SK-N-MC (cell line): Measurements from ENCODE around the gene TBC1D22B.

Experiments
- DNase-seq: peaks from one replicate; pipeline ENCODE4 v3.0.0-alpha.2; 2011; ENCODE audit warnings: low read depth, low spot score
- H3K27ac ChIP-seq: fragments of 200-600 bp; sonication (generic); 2 replicates; pipeline ENCODE4 v1.5.1; 2016; ENCODE audit warnings: mixed run types
- H3K36me3 ChIP-seq: fragments of 200-600 bp; sonication (generic); 2 replicates; pipeline ENCODE4 v1.6.1; 2017; ENCODE audit warnings: antibody characterized with exemption, low read length, mixed read lengths; ENCODE audit not compliant: insufficient read depth
- H3K4me3 ChIP-seq: fragments of 200-600 bp; sonication (generic); 2 replicates; pipeline ENCODE4 v1.5.1; 2016
- H3K9ac ChIP-seq: fragments of 200-600 bp; sonication (generic); 2 replicates; pipeline ENCODE4 v1.8.0; 2017; ENCODE audit warnings: mixed run types, mixed read lengths; ENCODE audit not compliant: insufficient read length
- H3K9me3 ChIP-seq: fragments of 200-600 bp; sonication (generic); 2 replicates; pipeline ENCODE4 v1.6.1; 2017; ENCODE audit warnings: low read depth, mild to moderate bottlenecking, antibody characterized with exemption, low read length, moderate library complexity, mixed read lengths
- EZH2 ChIP-seq: fragments of 200-600 bp; sonication (generic); IDR thresholded peaks from one replicate; pipeline ENCODE4 v1.6.1; 2017; ENCODE audit warnings: antibody characterized with exemption
- FOXP2 ChIP-seq: optimal IDR thresholded peaks from 2 replicates; pipeline ENCODE3; 2011; ENCODE audit warnings: mild to moderate bottlenecking, moderate library complexity; ENCODE audit not compliant: insufficient read depth; ENCODE audit errors: extremely low read length, control extremely low read depth
- POLR2AphosphoS5 ChIP-seq: IDR thresholded peaks from 2 replicates; pipeline ENCODE4 v1.6.1; 2012; ENCODE audit warnings: mild to moderate bottlenecking, low read depth, low read length, borderline replicate concordance

Gene TBC1D22B

DNA sequence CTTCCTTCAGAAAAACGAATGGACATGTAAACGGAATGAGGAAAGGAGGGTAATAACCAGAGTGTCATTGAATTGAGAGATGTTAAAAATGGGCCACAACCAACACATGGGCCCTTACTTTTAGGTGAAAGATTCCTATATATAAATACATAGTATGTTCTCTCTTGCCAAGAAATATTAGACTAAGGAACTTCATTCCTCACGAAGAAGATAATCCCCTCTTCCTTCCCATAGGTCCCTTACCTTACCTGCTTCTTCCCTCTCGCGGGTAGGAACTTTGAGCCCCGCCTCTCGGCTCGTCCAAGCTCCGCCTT, 295 bp upstream of the TBC1D22B start:
- no peak for DNase-seq
- no peaks in the 10 kb centered on the region for H3K9me3 ChIP-seq
- H3K36me3 ChIP-seq, result no peaks in the 10 kb centered on the region; the same call in 1 of the 2 replicates
- H3K9ac ChIP-seq, result no peak overlapping the region
- peak overlapping the region; percentile 95 for H3K4me3 ChIP-seq
- no peak for TF ChIP-seq EZH2
- TF ChIP-seq POLR2AphosphoS5, result no peak
- TF ChIP-seq FOXP2, result no peak
- no peak overlapping the region for H3K27ac ChIP-seq

DNA sequence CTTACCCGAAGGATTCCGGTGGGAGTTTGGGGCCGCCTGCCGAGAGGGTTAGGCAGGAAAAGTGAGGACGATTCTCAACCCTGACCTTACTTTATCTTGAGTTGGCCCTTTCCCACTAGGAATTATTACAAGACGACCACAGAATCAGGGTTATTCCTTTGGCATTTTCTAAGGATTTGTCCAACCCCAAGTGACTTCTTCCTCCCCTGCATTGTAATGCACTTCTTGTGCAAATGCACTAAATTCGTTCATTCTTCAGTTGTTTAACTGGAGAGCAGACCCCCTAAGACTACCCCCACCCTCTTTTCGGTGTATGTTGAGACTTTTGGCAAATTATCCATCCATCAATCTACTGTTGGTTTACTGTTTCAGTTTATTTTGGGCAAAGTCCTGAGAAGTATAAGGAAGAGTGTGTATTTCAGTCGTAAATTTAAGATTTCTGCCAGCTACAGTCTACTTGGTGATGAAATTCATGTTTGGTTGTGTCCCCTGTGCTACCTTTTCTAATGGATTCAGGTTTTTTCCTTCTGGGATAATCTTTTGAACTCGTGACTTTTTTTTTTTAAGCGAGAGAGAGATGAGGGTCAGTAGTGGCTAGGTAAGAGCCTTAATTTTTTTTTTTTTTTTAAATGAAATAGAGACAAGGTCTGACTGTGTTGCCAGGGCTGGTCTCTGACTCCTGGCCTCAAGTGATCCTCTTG, 983 bp downstream of the TBC1D22B start:
- no peak for DNase-seq
- H3K36me3 ChIP-seq, result no peaks in the 10 kb centered on the region; the same call in 1 of the 2 replicates
- peak overlapping the region; percentile 95 for H3K4me3 ChIP-seq
- H3K9me3 ChIP-seq, result no peaks in the 10 kb centered on the region
- no peak overlapping the region for H3K27ac ChIP-seq
- TF ChIP-seq FOXP2 (no peak), EZH2 (no peak), POLR2AphosphoS5 (no peak)
- H3K9ac ChIP-seq, result peak overlapping the region; percentile 92

DNA sequence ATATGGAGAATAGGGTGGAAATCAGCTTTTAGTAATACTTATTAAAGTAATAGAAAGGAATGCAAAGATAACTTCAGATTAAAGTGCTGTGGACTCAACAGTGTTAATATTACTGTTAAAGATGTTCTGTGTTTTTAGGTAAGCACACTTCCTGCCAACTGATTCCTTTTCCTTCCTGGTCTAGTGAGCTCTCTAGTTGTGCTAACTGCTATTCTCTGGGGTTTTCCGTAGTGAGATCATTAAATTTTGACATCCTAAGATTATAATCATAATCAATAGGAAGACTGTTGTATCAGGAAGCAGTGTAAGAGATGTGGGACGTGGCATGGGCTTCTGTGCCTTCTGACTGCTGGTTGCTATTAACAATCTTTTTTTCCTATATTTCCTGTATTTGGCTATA, 1.6 kb downstream of the TBC1D22B start:
- no peaks in the 10 kb centered on the region; the same call in 1 of the 2 replicates for H3K36me3 ChIP-seq
- no peak overlapping the region for H3K9ac ChIP-seq
- no peak overlapping the region for H3K27ac ChIP-seq
- DNase-seq, result no peak
- no peaks in the 10 kb centered on the region for H3K9me3 ChIP-seq
- no peak for TF ChIP-seq POLR2AphosphoS5
- no peak for TF ChIP-seq FOXP2
- no peak for TF ChIP-seq EZH2
- H3K4me3 ChIP-seq, result peak overlapping the region; percentile 14; the same call in 1 of the 2 replicates

DNA sequence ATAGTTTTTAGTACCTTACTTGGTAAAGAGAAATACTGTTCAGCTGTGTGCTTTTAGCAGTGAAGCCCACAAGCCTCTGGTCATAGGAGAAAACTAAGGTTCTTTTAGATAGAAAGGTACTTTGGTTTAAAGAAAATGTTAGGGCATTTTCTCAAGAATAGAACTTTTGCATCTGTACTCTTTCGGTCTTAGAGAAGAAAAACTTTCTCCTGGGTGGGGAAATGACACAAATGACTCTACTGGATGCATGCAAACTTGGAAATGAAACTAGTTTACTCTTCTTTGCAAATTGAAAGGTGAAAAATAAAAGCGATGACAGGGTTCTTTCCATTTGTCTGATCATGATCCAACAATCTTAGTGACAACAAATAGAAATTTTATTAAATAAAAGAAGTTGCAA, 2.5 kb downstream of the TBC1D22B start:
- Histone ChIP-seq H3K9me3 (no peaks in the 10 kb centered on the region), H3K27ac (no peak overlapping the region), H3K9ac (no peak overlapping the region), H3K4me3 (no peak overlapping the region), H3K36me3 (no peaks in the 10 kb centered on the region; the same call in 1 of the 2 replicates)
- TF ChIP-seq EZH2 (no peak), POLR2AphosphoS5 (no peak), FOXP2 (no peak)
- DNase-seq, result no peak

DNA sequence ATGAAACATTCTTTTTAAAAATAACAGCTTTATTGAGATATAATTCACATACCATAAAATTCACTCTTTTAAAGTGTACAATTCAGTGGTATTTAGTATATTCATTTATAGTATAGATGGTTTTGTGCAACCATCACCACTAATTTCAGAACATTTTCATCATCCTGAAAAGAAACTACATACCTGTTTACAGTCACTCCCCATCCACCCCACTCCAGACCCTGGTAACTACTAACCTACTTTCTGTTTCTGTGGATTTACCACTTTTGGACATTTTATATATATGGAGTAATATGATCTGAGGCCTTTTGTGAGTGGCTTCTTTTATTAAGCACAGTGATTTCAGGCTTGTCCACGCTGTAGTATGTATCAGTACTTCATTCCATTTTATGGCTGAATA, 2.9 kb downstream of the TBC1D22B start:
- no peaks in the 10 kb centered on the region; the same call in 1 of the 2 replicates for H3K36me3 ChIP-seq
- no peak overlapping the region for H3K27ac ChIP-seq
- no peaks in the 10 kb centered on the region for H3K9me3 ChIP-seq
- no peak for TF ChIP-seq FOXP2
- no peak for TF ChIP-seq EZH2
- no peak for TF ChIP-seq POLR2AphosphoS5
- H3K9ac ChIP-seq, result no peak overlapping the region
- no peak for DNase-seq
- H3K4me3 ChIP-seq, result no peak overlapping the region

DNA sequence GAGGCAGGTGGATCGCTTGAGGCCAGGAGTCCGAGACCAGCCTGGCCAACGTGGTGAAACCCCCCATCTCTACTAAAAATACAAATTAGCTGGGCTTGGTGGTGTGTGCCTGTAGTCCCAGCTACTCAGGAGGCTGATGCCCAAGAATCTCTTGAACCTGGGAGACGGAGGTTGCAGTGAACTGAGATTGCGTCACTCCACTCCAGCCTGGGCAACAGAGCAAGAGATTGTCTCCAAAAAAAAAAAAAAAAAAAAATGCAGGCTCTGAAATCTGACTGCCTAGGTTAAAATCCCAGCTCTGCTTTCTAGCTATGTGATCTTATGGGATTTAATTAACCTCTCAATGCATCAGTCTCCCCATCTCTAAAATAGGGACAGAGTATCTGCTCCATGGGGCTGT, 3.6 kb downstream of the TBC1D22B start:
- Histone ChIP-seq H3K4me3 (no peak overlapping the region), H3K9ac (no peak overlapping the region), H3K27ac (no peak overlapping the region), H3K9me3 (no peaks in the 10 kb centered on the region), H3K36me3 (no peaks in the 10 kb centered on the region; the same call in 1 of the 2 replicates)
- TF ChIP-seq EZH2, result no peak
- no peak for TF ChIP-seq FOXP2
- no peak for TF ChIP-seq POLR2AphosphoS5
- DNase-seq, result no peak

DNA sequence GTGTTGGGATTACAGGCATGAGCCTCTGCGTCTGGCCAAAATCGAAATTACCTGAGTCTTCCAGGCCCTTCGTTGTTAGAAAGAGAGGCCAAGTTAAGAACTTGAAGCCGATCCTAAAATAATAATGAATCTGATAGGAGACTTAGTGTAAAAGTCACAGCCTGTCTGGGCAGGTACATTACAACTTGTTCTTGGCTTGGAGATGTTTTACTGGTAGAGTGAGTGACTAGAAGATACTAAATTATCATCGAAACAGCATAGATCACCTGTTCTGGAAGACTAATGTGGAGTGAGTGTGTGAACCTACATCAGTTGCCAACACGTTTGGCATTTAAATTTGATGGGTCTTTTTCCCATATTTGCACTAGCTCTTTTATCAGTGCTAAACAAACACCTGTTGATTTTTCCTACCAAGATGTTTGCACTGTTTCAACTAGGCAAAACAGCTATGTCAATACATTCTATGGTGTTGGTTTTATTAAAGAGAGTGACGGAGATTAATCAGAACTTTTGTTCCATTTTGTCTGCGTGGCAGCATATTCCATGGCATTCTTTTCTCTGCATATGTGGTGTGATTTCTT, 5.0 kb downstream of the TBC1D22B start:
- no peaks in the 10 kb centered on the region for H3K9me3 ChIP-seq
- no peak overlapping the region for H3K9ac ChIP-seq
- H3K36me3 ChIP-seq, result no peaks in the 10 kb centered on the region; the same call in 1 of the 2 replicates
- TF ChIP-seq POLR2AphosphoS5 (no peak), EZH2 (no peak), FOXP2 (no peak)
- 0 out of 2 replicates have a peak overlapping the region, but pooled peaks have one; percentile 21 for H3K27ac ChIP-seq
- DNase-seq, result no peak
- no peak overlapping the region for H3K4me3 ChIP-seq

DNA sequence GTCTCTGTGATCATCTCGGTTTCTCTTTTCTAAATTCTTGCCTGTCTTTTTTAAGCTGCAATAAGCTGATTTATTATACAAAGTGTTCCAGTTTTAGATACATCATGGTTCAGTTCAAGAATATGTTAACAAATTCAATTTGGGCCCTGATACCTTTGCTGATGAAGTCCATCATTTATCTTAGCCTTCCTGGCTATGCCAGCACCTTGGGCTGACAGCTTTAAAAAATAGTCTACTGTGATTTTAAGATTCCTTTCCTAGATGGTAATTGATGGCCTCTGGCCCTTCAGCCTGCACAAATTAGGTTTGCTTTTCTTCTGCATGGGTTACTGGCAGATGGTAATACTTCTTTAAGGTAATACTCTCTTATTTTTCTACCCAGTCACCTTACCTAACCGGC, 7.4 kb downstream of the TBC1D22B start:
- H3K9me3 ChIP-seq, result no peaks in the 10 kb centered on the region
- TF ChIP-seq EZH2 (no peak), FOXP2 (no peak), POLR2AphosphoS5 (no peak)
- no peaks in the 10 kb centered on the region for H3K36me3 ChIP-seq
- H3K9ac ChIP-seq, result no peak overlapping the region
- peak overlapping the region; percentile 89 for H3K27ac ChIP-seq
- DNase-seq, result no peak
- H3K4me3 ChIP-seq, result no peak overlapping the region
